Thoracic aorta (tissue), 2 donors: Measurements from ENCODE around the gene AVL9. TPM values are rescaled to one million over a fixed set of nuclear protein-coding genes. Genes with fewer than 3 reads are reported as not detected.
"Not testable (repeated sequence)": the region's sequence is repeated elsewhere in the genome, so short reads cannot be mapped to it uniquely, and the experiment has no call there.

Experiments used
- ATAC-seq: fragments of 150-250 bp; one replicate; pipeline ENCODE4 v1.8.0; 2017; ENCODE audit warnings: low read depth; ENCODE audit not compliant: insufficient number of reproducible peaks, low FRiP score
- DNase-seq: peaks from one replicate; pipeline ENCODE4 v3.0.0-alpha.2; 2020; ENCODE audit warnings: low spot score
- H3K27ac ChIP-seq, 2 donors: fragments of 200-600 bp; sonication (generic); 1 replicate in 1 of 2; 2 replicates in 1 of 2; pipeline ENCODE4 v1.5.1; 2016; ENCODE audit warnings: mild to moderate bottlenecking in 2 of 2, moderate library complexity in 2 of 2
- H3K27me3 ChIP-seq: fragments of 200-600 bp; sonication (generic); replicated peaks from 2 replicates; pipeline ENCODE4 v1.6.0; 2016; ENCODE audit warnings: mild to moderate bottlenecking; ENCODE audit not compliant: insufficient read depth
- H3K36me3 ChIP-seq: fragments of 200-600 bp; sonication (generic); one replicate; pipeline ENCODE4 v1.5.1; 2016
- H3K4me1 ChIP-seq, 2 donors: fragments of 200-600 bp; sonication (generic); 1 replicate in 1 of 2; 2 replicates in 1 of 2; pipeline versions ENCODE4 v1.5.1 to v1.6.0; 2016; ENCODE audit warnings: low read depth in 2 of 2, mild to moderate bottlenecking in 1 of 2; ENCODE audit not compliant: control insufficient read depth in 1 of 2
- H3K4me3 ChIP-seq: fragments of 200-600 bp; sonication (generic); 2 replicates; pipeline ENCODE4 v1.5.1; 2016; ENCODE audit warnings: mild to moderate bottlenecking
- H3K9me3 ChIP-seq: fragments of 200-600 bp; sonication (generic); 2 replicates; pipeline ENCODE4 v1.5.1; 2016
- CTCF ChIP-seq: fragments of 200-600 bp; sonication (generic); IDR thresholded peaks from one replicate; pipeline ENCODE4 v1.5.1; 2019; ENCODE audit warnings: antibody characterized with exemption
- total RNA-seq, 2 donors: library from RNA; depleted of rRNA; stranded (reverse); fragments of >200 nt; gene quantifications; one replicate each; pipeline versions ENCODE4 v1.1.0 to v1.2.3, GENCODE V29; 2016

AVL9 gene
- total RNA-seq, 2 donors from 2014 or later, result 18.3 to 19.5 TPM

- H3K36me3 ChIP-seq, result no peaks in the 10 kb centered on the region
- no peaks in the 10 kb centered on the region for H3K27me3 ChIP-seq
- no peak for ATAC-seq
- H3K9me3 ChIP-seq, result no peaks in the 10 kb centered on the region
- no peak for TF ChIP-seq CTCF
- no peak overlapping the region for H3K27ac ChIP-seq
- DNase-seq, result no peak
- no peaks in the 10 kb centered on the region for H3K4me1 ChIP-seq
- no peak overlapping the region for H3K4me3 ChIP-seq
Observed at GRCh38 chr7:32461484-32461883, 33.8 kb upstream of the AVL9 start.

DNA sequence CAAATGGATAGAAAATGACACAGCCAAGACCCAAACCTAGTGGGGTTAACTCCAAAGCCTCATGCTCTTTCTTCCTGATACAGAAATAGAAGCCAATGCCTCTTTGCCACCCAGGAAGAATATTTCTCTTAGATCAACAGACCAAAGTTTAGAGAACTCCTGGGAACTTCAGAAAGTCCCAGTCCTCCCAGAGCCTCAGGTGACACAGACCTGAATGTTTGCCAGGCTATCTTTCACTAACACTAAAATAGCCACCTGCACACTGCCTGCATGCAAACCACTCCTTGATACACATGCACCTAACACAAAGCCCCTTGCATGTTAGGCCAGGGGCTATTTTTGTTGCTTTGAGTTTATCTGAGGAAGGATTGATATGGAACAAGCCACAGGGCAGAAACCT lies 32.8 kb upstream of the AVL9 start:
- no peak overlapping the region for H3K4me3 ChIP-seq
- no peaks in the 10 kb centered on the region for H3K9me3 ChIP-seq
- H3K36me3 ChIP-seq, result no peaks in the 10 kb centered on the region
- H3K27ac ChIP-seq, result no peak overlapping the region
- H3K27me3 ChIP-seq, result no peaks in the 10 kb centered on the region
- H3K4me1 ChIP-seq, result no peaks in the 10 kb centered on the region
- no peak for ATAC-seq
- no peak for DNase-seq
- no peak for TF ChIP-seq CTCF

DNA sequence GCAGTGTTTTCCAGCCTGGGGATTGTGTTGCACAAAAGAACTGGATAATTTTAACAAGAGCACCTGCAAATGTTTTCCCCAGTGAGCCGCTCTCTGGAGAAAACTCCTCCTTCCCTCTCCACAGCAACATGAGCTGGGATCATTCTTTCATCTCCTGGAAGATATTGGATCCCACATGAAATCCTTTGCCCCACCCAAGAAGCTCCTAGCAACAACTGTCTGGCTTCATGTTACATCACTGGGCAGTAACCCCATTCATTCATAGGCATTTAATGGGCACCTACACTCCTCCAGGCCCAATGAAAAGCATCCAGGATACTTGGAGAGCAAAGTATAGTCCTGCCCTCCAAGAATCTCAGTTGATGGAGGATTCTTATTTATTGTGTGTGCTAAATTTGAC lies 32.3 kb upstream of the AVL9 start:
- no peak overlapping the region for H3K27ac ChIP-seq
- no peak for DNase-seq
- no peaks in the 10 kb centered on the region for H3K36me3 ChIP-seq
- no peaks in the 10 kb centered on the region for H3K27me3 ChIP-seq
- no peaks in the 10 kb centered on the region for H3K4me1 ChIP-seq
- ATAC-seq, result no peak
- TF ChIP-seq CTCF, result no peak
- no peaks in the 10 kb centered on the region for H3K9me3 ChIP-seq
- no peak overlapping the region for H3K4me3 ChIP-seq

DNA sequence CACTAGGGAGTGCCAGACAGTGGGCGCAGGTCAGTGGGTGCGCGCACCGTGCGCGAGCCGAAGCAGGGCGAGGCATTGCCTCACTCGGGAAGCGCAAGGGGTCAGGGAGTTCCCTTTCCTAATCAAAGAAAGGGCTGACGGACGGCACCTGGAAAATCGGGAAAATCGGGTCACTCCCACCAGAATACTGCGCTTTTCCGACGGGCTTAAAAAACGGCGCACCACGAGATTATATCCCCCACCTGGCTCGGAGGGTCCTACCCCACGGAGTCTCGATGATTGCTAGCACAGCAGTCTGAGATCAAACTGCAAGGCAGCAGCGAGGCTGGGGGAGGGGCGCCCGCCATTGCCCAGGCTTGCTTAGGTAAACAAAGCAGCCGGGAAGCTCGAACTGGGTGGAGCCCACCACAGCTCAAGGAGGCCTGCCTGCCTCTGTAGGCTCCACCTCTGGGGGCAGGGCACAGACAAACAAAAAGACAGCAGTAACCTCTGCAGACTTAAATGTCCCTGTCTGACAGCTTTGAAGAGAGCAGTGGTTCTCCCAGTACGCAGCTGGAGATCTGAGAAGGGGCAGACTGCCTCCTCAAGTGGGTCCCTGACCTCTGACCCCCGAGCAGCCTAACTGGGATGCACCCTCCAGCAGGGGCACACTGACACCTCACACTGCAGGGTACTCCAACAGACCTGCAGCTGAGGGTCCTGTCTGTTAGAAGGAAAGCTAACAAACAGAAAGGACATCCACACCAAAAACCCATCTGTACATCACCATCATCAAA lies 30.5 kb upstream of the AVL9 start:
- ATAC-seq, result not testable (repeated sequence)

GRCh38 chr7:32470004-32470403 lies 25.3 kb upstream of the AVL9 start:
- not testable (repeated sequence) for H3K4me3 ChIP-seq, DNase-seq, ATAC-seq, H3K27me3 ChIP-seq, H3K36me3 ChIP-seq, H3K4me1 ChIP-seq, H3K9me3 ChIP-seq, H3K27ac ChIP-seq

More for the DNA sequence above, 30.5 kb upstream of the AVL9 start:
- not testable (repeated sequence) for DNase-seq, H3K36me3 ChIP-seq, H3K4me1 ChIP-seq, H3K4me3 ChIP-seq, H3K9me3 ChIP-seq, H3K27ac ChIP-seq, H3K27me3 ChIP-seq

DNA sequence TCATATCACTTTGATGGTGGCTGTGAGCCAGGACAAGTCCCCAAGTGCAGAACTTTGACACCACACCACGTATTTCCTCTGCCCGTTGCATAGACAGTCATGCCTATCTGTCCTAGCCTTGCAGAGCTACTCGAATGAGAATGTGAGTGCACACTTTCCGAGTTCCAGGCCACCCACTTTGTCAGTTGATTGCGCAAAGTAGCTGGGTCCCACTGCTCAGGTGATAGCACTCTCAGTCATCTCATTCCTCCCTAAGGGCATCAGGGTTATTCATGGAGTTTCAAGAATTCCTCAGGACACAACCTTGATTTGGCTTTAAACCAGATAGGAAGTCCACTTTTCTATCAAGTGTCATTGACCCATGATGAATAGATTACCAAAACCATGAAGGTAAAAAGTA lies 24.4 kb upstream of the AVL9 start:
- TF ChIP-seq CTCF, result no peak
- ATAC-seq (no peak), DNase-seq (no peak)
- Histone ChIP-seq H3K27me3 (no peaks in the 10 kb centered on the region), H3K4me3 (no peak overlapping the region), H3K27ac (no peak overlapping the region), H3K4me1 (no peaks in the 10 kb centered on the region), H3K9me3 (no peaks in the 10 kb centered on the region), H3K36me3 (no peaks in the 10 kb centered on the region)
